Keratinocyte (primary cell): ENCODE data around the gene HACE1.

ENCODE experiments used
- EZH2 ChIP-seq: IDR thresholded peaks from one replicate; pipeline ENCODE4 v1.6.1; 2012; ENCODE audit warnings: inconsistent platforms, mild to moderate bottlenecking, low read length, moderate library complexity
- TF ChIP-seq, protein P1 (sequence below), 3 experiments: IDR thresholded peaks in 1 of 3; conservative IDR thresholded peaks in 1 of 3; optimal IDR thresholded peaks in 1 of 3; 2 replicates in 2 of 3; 3 replicates in 1 of 3; pipeline versions ENCODE3 to v1.5.1; 2011; ENCODE audit warnings: low read length in 3 of 3, mild to moderate bottlenecking in 3 of 3, moderate library complexity in 2 of 3, control low read depth in 1 of 3, inconsistent platforms in 1 of 3; ENCODE audit not compliant: insufficient read depth in 2 of 3; ENCODE audit errors: extremely low read depth in 1 of 3

DNA sequence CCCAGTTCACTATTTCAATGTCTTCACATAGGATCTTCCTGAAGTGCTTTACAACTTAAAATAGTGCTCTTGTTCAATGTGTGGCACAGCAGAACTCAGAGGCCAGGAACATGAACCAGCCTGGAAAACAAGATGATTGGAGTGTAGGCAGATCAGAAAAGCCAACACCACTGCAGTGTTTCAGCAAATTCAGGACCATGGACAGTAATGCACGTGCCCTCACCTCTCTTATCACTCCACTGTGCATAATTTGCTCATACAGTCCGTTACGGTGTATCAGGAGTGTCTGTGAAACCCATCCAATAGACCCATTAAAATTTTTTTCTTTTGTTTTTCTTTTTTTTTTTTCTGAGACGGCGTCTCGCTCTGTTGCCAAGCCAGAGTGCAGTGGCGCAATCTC lies 27.6 kb upstream of the HACE1 start:
- TF ChIP-seq, protein P1, sequence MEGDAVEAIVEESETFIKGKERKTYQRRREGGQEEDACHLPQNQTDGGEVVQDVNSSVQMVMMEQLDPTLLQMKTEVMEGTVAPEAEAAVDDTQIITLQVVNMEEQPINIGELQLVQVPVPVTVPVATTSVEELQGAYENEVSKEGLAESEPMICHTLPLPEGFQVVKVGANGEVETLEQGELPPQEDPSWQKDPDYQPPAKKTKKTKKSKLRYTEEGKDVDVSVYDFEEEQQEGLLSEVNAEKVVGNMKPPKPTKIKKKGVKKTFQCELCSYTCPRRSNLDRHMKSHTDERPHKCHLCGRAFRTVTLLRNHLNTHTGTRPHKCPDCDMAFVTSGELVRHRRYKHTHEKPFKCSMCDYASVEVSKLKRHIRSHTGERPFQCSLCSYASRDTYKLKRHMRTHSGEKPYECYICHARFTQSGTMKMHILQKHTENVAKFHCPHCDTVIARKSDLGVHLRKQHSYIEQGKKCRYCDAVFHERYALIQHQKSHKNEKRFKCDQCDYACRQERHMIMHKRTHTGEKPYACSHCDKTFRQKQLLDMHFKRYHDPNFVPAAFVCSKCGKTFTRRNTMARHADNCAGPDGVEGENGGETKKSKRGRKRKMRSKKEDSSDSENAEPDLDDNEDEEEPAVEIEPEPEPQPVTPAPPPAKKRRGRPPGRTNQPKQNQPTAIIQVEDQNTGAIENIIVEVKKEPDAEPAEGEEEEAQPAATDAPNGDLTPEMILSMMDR (optimal IDR thresholded peaks at IDR 0.05 in 1 of 3, IDR thresholded peaks at IDR 0.05 in 1 of 3, conservative IDR thresholded peaks at IDR 0.05 in 1 of 3; ENCODE audit: extremely low read depth in 1 of 3, insufficient read depth in 2 of 3, low read length in 3 of 3): no peak
- no peak for TF ChIP-seq EZH2
